Cardiac muscle cell (in vitro differentiated cells and primary cell): ENCODE results near the gene RUVBL2. TPM values are rescaled to one million over a fixed set of nuclear protein-coding genes. Genes with fewer than 3 reads are reported as not detected.

Experiments used
- DNase-seq, 2 donors: peaks; one replicate each; pipeline versions ENCODE4 v3.0.0 to v3.0.0-alpha.2; 2010 to 2017; ENCODE audit warnings: low read depth in 1 of 2, low spot score in 1 of 2
- H3K27ac ChIP-seq: fragments of 200-600 bp; sonication (generic); 2 replicates; pipeline ENCODE4 v1.5.1; 2016
- H3K27me3 ChIP-seq: fragments of 200-600 bp; sonication (generic); 2 replicates; pipeline ENCODE4 v1.6.0; 2016; ENCODE audit warnings: control low read depth
- H3K36me3 ChIP-seq: fragments of 200-600 bp; sonication (generic); 2 replicates; pipeline ENCODE4 v1.5.1; 2016; ENCODE audit warnings: control low read depth
- H3K4me1 ChIP-seq: fragments of 200-600 bp; sonication (generic); 2 replicates; pipeline ENCODE4 v1.8.1; 2017; ENCODE audit warnings: low read depth, mild to moderate bottlenecking, mixed run types
- H3K4me3 ChIP-seq: fragments of 200-600 bp; sonication (generic); 2 replicates; pipeline ENCODE4 v1.5.1; 2016; ENCODE audit warnings: mild to moderate bottlenecking
- H3K9me3 ChIP-seq: fragments of 200-600 bp; sonication (generic); 2 replicates; pipeline ENCODE4 v1.5.1; 2017; ENCODE audit warnings: low read depth, mild to moderate bottlenecking, control low read depth
- polyA plus RNA-seq: library from polyadenylated mRNA; unstranded; fragments of >200 nt; fragmentation: Nextera tagmentation; extraction: Ambion mirVana; gene quantifications from 2 replicates; pipeline ENCODE4 v1.2.1, GENCODE V29; 2016
- total RNA-seq: library from RNA; depleted of rRNA; stranded (reverse); fragments of >200 nt; gene quantifications from 2 replicates; pipeline ENCODE4 v1.2.3, GENCODE V29; 2016
- TF ChIP-seq, protein P1 (sequence below): IDR thresholded peaks from 2 replicates; pipeline ENCODE4 v1.5.1; 2012; ENCODE audit warnings: low read depth, mild to moderate bottlenecking, low read length

The RUVBL2 gene
- total and polyA plus RNA-seq, 2 experiments from 2014 or later, result 128 to 294 TPM

DNA sequence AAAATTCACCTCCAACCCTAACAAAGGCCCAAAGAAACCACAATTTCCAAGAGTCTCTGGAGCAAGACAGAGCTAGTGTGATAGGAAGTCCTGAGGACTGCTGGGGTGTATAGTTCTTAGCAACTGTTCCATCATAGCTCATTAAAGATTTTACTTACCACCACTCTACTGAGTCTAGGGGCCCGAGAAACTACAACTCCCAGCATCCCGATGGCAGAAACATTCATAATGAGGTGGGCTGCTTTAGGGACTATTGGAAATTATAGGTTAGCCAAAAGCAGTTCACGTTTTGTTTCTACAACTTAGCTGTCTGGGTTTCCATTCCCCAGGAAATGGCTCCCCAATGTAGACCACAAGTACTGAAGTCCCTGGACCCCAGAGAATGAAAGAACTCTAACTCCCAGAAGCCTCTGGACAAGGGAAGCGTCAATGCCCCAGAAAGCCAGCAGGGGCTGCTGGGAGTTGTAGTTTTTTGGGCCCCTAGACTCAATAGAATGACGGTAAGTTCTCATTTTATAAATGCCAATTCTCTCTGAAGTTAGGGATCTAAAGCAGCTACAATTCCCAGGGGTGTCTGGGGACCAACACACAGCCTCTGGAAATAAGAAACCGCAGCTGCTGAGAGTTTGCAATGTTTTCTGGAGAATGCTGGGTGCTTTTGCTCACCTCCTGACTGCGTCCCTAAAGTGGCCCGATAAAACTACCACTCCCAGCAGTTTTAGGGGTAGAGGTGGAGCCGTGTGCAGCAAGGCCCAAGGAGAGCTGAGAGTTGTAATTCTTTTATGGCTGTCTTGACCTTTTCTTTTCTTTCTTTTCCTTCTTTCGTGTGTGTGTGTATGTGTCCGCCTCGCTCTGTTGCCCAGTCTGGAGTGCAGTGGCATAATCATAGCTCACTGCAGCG lies 17.5 kb upstream of the RUVBL2 start:
- no peaks in the 10 kb centered on the region for H3K9me3 ChIP-seq
- H3K4me1 ChIP-seq, result peaks cover 2% of the 10 kb centered on the region
- H3K36me3 ChIP-seq, result peaks cover 30% of the 10 kb centered on the region
- no peak overlapping the region for H3K4me3 ChIP-seq
- TF ChIP-seq, protein P1, sequence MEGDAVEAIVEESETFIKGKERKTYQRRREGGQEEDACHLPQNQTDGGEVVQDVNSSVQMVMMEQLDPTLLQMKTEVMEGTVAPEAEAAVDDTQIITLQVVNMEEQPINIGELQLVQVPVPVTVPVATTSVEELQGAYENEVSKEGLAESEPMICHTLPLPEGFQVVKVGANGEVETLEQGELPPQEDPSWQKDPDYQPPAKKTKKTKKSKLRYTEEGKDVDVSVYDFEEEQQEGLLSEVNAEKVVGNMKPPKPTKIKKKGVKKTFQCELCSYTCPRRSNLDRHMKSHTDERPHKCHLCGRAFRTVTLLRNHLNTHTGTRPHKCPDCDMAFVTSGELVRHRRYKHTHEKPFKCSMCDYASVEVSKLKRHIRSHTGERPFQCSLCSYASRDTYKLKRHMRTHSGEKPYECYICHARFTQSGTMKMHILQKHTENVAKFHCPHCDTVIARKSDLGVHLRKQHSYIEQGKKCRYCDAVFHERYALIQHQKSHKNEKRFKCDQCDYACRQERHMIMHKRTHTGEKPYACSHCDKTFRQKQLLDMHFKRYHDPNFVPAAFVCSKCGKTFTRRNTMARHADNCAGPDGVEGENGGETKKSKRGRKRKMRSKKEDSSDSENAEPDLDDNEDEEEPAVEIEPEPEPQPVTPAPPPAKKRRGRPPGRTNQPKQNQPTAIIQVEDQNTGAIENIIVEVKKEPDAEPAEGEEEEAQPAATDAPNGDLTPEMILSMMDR, result peak; percentile 19
- no peaks in the 10 kb centered on the region for H3K27me3 ChIP-seq
- peak in 1 of 2 donors; percentile 42 for DNase-seq
- H3K27ac ChIP-seq, result no peak overlapping the region

GRCh38 chr19:48977061-48977460 lies 16.6 kb upstream of the RUVBL2 start:
- no peak overlapping the region for H3K27ac ChIP-seq
- no peaks in the 10 kb centered on the region for H3K9me3 ChIP-seq
- H3K4me1 ChIP-seq, result peaks cover 2% of the 10 kb centered on the region
- H3K27me3 ChIP-seq, result no peaks in the 10 kb centered on the region
- TF ChIP-seq, protein P1, result no peak
- H3K36me3 ChIP-seq, result peaks cover 30% of the 10 kb centered on the region
- no peak for DNase-seq
- no peak overlapping the region for H3K4me3 ChIP-seq

DNA sequence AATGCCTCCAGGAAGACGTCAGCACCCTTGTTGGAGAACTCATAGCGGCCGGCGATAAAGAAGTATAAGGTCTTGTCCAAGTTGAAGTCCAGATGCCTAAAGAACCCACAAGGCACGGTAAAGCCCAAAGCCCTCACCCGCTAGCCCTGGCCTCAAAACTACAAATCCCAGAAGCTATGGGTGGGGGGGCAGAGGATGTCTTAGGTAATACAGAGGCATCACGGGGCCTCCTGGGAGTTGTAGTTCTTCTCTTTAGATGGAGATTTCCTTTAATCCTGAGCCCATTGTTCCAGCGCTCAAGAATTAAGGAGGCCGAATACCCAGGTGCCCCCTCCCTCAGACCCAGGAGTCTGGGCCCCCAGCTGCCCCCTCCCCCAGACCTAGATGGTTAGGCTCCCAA lies 11.4 kb upstream of the RUVBL2 start:
- peaks cover 47% of the 10 kb centered on the region for H3K36me3 ChIP-seq
- DNase-seq, result peak in 1 of 2 donors; percentile 20
- H3K4me3 ChIP-seq, result no peak overlapping the region
- peaks cover 2% of the 10 kb centered on the region for H3K4me1 ChIP-seq
- no peaks in the 10 kb centered on the region for H3K27me3 ChIP-seq
- H3K27ac ChIP-seq, result no peak overlapping the region
- TF ChIP-seq, protein P1, result no peak
- H3K9me3 ChIP-seq, result no peaks in the 10 kb centered on the region

DNA sequence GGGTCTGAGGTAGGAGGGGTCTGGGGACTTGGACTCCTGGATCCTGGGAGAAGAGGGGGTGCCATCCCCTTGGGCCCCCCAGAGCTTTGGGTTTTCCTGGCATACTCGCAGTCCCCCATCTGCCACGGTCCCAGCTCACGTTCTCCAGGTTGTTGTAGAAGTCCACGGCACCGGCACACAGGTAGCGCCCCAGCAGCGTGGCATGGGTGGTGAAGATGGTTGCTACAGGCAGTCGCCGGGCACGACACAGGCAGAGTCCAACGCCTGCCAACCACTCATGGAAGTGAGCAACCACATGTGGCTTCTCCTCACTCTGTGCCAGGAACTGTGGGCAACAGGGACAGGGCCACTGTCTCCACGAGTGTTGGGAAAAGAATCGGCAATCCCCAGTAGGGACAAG lies 8.0 kb upstream of the RUVBL2 start:
- Histone ChIP-seq H3K4me3 (no peak overlapping the region), H3K27me3 (no peaks in the 10 kb centered on the region), H3K4me1 (no peaks in the 10 kb centered on the region), H3K36me3 (peaks cover 53% of the 10 kb centered on the region), H3K27ac (no peak overlapping the region), H3K9me3 (no peaks in the 10 kb centered on the region)
- TF ChIP-seq, protein P1, result no peak
- DNase-seq, result no peak

DNA sequence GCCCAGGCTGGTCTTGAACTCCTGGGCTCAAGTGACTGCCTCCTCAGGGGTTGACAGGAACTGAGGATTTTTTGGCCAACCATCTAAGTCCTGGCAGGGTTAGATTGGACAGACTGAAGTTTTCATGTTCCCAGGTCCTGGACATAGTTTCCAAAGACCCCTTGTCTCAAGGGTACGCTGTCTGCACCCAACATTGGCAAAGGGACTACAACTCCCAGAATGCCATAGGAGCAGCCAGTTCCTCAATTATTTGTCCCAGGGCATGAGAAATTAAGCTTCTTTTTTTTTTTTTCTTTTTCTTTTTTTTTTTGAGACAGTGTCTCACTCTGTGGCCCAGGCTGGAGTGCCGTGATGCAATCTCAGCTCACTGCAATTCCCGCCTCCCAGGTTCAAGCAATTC lies 7.5 kb upstream of the RUVBL2 start:
- TF ChIP-seq, protein P1, result no peak
- no peaks in the 10 kb centered on the region for H3K27me3 ChIP-seq
- no peaks in the 10 kb centered on the region for H3K9me3 ChIP-seq
- no peak overlapping the region for H3K27ac ChIP-seq
- peaks cover 49% of the 10 kb centered on the region for H3K36me3 ChIP-seq
- H3K4me3 ChIP-seq, result no peak overlapping the region
- peaks cover 1% of the 10 kb centered on the region for H3K4me1 ChIP-seq
- DNase-seq, result no peak
